Measurements from ENCODE around the gene ETNPPL. TPM values are rescaled to one million over a fixed set of nuclear protein-coding genes. Genes with fewer than 3 reads are reported as not detected.
"Not testable (repeated sequence)": the region's sequence is repeated elsewhere in the genome, so short reads cannot be mapped to it uniquely, and the experiment has no call there.

The ETNPPL gene
- total RNA-seq, 1 donor from 2014 or later = not detected

DNA sequence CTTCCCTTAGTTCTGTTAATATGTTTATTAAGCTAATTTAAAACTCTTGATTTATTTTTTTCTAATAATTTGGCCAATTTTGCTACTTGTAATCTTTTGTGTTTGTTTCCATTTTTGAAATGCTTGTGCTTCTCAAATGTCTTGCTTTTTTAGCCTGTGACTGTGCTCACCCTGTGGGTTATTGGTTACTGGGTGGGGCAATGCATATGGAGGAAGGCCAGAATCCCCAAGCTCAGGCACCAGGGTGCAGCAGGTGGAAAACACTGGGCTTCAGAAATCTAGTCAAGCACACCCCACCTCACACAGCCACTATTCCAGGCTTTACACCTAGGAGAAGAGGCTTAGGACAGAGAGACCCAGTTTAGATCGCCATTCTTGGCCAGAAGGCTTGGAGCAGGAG lies 33.1 kb downstream of the ETNPPL start:
- TF ChIP-seq, protein P1, sequence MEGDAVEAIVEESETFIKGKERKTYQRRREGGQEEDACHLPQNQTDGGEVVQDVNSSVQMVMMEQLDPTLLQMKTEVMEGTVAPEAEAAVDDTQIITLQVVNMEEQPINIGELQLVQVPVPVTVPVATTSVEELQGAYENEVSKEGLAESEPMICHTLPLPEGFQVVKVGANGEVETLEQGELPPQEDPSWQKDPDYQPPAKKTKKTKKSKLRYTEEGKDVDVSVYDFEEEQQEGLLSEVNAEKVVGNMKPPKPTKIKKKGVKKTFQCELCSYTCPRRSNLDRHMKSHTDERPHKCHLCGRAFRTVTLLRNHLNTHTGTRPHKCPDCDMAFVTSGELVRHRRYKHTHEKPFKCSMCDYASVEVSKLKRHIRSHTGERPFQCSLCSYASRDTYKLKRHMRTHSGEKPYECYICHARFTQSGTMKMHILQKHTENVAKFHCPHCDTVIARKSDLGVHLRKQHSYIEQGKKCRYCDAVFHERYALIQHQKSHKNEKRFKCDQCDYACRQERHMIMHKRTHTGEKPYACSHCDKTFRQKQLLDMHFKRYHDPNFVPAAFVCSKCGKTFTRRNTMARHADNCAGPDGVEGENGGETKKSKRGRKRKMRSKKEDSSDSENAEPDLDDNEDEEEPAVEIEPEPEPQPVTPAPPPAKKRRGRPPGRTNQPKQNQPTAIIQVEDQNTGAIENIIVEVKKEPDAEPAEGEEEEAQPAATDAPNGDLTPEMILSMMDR (IDR thresholded peaks at IDR 0.05; ENCODE audit: unreplicated experiment) = no peak
- H3K9me3 Mint-ChIP-seq = peaks cover 11% of the 10 kb centered on the region
- no peaks in the 10 kb centered on the region for H3K27me3 Mint-ChIP-seq (ENCODE audit: low read depth)
- H3K4me1 Mint-ChIP-seq = no peaks in the 10 kb centered on the region
- no peak for DNase-seq (ENCODE audit: low spot score in 2 of 2, unreplicated experiment in 2 of 2)
- no peak overlapping the region for H3K4me3 Mint-ChIP-seq
- H3K36me3 Mint-ChIP-seq = peaks cover 5% of the 10 kb centered on the region
- H3K27ac Mint-ChIP-seq = no peak overlapping the region

DNA sequence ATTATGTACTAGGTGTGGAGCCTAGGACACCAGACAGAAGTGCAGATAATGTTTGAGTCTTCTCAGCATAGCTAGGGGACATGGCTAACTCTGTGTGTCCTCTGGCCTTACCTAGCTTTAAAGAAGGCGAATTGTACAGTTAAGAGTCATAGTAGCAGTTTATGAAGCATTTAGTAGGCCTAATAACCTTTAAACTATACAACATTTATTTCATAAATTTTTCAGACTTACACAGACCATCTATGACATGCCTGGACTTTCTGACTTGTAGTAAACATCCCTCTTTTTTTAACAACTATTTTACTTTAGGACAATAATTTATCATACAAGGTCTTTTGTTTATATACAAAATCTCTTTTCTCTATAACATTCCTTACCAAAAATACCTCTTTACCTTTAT lies 37.4 kb downstream of the ETNPPL start:
- Mint-ChIP-seq H3K9me3 (peaks cover 20% of the 10 kb centered on the region), H3K4me1 (no peaks in the 10 kb centered on the region), H3K36me3 (peaks cover 10% of the 10 kb centered on the region), H3K27ac (no peak overlapping the region), H3K27me3 (ENCODE audit: low read depth) (no peaks in the 10 kb centered on the region), H3K4me3 (no peak overlapping the region)
- no peak for DNase-seq (ENCODE audit: low spot score in 2 of 2, unreplicated experiment in 2 of 2)
- TF ChIP-seq, protein P1 (IDR thresholded peaks at IDR 0.05; ENCODE audit: unreplicated experiment) = no peak

DNA sequence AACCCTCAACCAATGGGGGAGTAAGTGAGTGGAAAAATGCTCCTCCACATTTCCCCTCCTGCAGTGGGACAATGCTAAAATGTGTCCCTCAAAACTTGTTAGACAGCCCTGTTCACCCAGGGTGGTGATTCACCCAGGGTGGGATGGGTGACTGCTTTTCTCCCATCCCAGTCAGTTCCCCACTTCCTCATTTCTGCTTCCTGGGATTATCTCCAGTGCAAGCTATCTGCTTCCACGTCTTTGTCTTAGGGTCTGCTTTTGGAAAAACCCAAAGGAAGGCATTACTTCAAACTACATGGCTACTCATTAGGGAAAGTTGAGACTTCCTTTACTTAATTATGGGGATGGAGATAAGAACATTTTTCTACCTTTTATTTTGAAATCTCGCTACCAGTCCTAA lies 45.5 kb downstream of the ETNPPL start:
- Mint-ChIP-seq H3K27ac (no peak overlapping the region), H3K36me3 (no peaks in the 10 kb centered on the region), H3K27me3 (ENCODE audit: low read depth) (no peaks in the 10 kb centered on the region), H3K4me3 (no peak overlapping the region), H3K4me1 (peaks cover 11% of the 10 kb centered on the region), H3K9me3 (no peaks in the 10 kb centered on the region)
- TF ChIP-seq, protein P1 (IDR thresholded peaks at IDR 0.05; ENCODE audit: unreplicated experiment) = no peak
- no peak for DNase-seq (ENCODE audit: low spot score in 2 of 2, unreplicated experiment in 2 of 2)

DNA sequence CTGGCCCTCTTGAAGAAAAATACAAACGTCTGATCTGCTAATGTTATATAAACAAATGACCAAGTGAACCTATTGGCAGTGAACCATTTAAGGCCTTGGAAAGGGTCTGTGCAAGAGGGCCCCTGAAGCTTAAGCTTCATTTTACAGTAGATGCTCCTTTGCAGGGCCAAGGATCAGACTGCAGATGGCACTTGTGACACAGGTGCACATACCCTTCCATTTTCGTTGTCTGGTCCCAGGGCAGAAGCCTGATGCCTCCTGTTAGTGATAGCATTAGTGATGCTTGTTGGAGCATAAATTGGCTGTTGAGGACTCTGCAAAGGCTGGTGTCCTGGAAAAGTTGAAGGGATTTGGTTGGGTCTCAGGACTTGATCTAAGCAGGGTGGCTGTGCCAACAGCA lies 46.5 kb downstream of the ETNPPL start:
- Mint-ChIP-seq H3K27me3 (ENCODE audit: low read depth) (peaks cover 2% of the 10 kb centered on the region), H3K4me1 (peaks cover 12% of the 10 kb centered on the region), H3K9me3 (no peaks in the 10 kb centered on the region), H3K27ac (no peak overlapping the region), H3K4me3 (no peak overlapping the region), H3K36me3 (no peaks in the 10 kb centered on the region)
- TF ChIP-seq, protein P1 (IDR thresholded peaks at IDR 0.05; ENCODE audit: unreplicated experiment) = no peak
- no peak for DNase-seq (ENCODE audit: low spot score in 2 of 2, unreplicated experiment in 2 of 2)

DNA sequence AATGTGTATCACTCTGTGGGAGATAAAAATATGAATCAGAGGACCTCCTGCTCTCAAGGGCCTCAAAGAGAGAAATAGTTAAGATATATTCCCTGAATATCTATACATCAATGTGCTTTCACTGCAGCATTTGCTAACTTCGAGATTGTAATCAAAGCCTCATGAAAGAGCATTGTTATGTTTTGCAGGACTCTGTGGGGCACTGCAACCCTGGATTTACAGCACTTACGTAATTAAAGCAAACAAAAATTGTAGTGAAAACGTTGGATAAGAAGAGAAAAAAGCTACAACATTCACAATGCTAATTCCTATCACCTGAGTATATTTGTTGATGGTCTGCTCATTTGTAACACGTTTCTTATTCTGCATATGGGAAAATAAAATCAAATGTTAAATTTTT lies 48.0 kb downstream of the ETNPPL start:
- no peak overlapping the region for H3K27ac Mint-ChIP-seq
- H3K4me3 Mint-ChIP-seq = no peak overlapping the region
- H3K27me3 Mint-ChIP-seq (ENCODE audit: low read depth) = peaks cover 4% of the 10 kb centered on the region
- no peaks in the 10 kb centered on the region for H3K9me3 Mint-ChIP-seq
- DNase-seq (ENCODE audit: low spot score in 2 of 2, unreplicated experiment in 2 of 2) = no peak
- no peaks in the 10 kb centered on the region for H3K36me3 Mint-ChIP-seq
- TF ChIP-seq, protein P1 (IDR thresholded peaks at IDR 0.05; ENCODE audit: unreplicated experiment) = no peak
- peaks cover 12% of the 10 kb centered on the region for H3K4me1 Mint-ChIP-seq

DNA sequence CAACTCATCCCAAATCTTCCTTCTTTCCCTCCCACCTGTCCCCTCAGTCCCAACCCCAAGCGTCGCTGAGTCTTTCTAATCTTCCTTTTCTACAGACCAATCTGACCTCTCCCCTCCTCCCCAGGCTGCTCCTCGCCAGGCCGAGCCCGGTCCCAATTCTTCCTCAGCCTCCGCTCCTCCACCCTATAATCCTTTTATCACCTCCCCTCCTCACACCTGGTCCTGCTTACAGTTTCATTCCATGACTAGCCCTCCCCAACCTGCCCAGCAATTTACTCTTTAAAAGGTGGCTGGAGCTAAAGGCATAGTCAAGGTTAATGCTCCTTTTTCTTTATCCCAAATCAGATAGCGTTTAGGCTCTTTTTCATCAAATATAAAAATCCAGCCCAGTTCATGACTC lies 52.3 kb downstream of the ETNPPL start:
- peaks cover 12% of the 10 kb centered on the region for H3K4me1 Mint-ChIP-seq
- not testable (repeated sequence) for H3K9me3 Mint-ChIP-seq; H3K36me3 Mint-ChIP-seq; H3K27ac Mint-ChIP-seq; DNase-seq (ENCODE audit: low spot score in 2 of 2, unreplicated experiment in 2 of 2); H3K27me3 Mint-ChIP-seq (ENCODE audit: low read depth); H3K4me3 Mint-ChIP-seq

Measured in mesothelial cell of epicardium (in vitro differentiated cells).